ENCODE measurements around the gene CXCL14. TPM values are rescaled to one million over a fixed set of nuclear protein-coding genes. Genes with fewer than 3 reads are reported as not detected.

The CXCL14 gene
- polyA plus RNA-seq, 3 donors, result 0.07 to 0.12 TPM; not detected in 1

DNA sequence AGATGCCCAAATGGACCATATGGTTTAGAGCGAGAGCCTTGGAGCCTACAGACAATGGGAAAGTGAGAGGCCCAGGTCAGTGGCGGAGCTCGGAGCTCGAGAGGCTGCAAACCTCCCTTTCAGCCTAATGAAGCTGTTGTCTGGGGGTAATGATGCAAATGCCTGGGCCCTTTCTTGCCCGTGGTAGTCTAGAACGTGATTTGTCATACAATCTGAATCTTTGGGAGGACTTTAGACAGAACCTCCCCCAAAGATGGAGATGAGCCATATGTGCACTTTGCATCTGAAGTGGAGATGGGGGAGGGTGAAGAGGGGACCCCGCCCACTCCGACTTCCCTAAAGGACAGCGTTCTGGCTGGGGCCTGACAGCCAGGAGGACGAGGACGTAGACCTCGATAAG lies 32.7 kb downstream of the CXCL14 start:
- no peak overlapping the region for H3K9ac ChIP-seq (ENCODE audit: insufficient read depth, low read length, poor library complexity, severe bottlenecking)
- Mint-ChIP-seq H3K4me3 (peak overlapping the region in 1 of 2 donors; percentile 91), H3K4me1 (peaks cover 23% of the 10 kb centered on the region), H3K27me3 (ENCODE audit: low read depth in 3 of 3) (peaks cover 90 to 97% (median 93%) of the 10 kb centered on the region in 3 donors), H3K36me3 (peaks cover 0 to 10% of the 10 kb centered on the region in 2 donors), H3K9me3 (peaks cover 0 to 19% (median 9%) of the 10 kb centered on the region in 7 donors), H3K27ac (no peak overlapping the region)
- no peak for DNase-seq
- no peaks in the 10 kb centered on the region for H3K36me3 ChIP-seq (replicated peaks in 1 of 2; ENCODE audit: control insufficient read depth in 1 of 2, insufficient read depth in 2 of 2, low read length in 2 of 2)
- intact Hi-C loops (cut with micrococcal nuclease), result loop anchor here in 1 of 2 donors (10.0 kb wide), 1 partner anchor 181 kb away; no protein-coding TSS in a partner anchor
- H3K9me3 ChIP-seq (replicated peaks in 1 of 2; ENCODE audit: control insufficient read depth in 1 of 2, insufficient read depth in 1 of 2, low read length in 2 of 2), result peaks cover 0 to 28% of the 10 kb centered on the region in 2 donors
- peaks cover 13 to 19% of the 10 kb centered on the region in 2 donors for H3K4me1 ChIP-seq (ENCODE audit: control insufficient read depth in 1 of 2, insufficient read depth in 2 of 2, low read length in 2 of 2)
- TF ChIP-seq, protein P1, sequence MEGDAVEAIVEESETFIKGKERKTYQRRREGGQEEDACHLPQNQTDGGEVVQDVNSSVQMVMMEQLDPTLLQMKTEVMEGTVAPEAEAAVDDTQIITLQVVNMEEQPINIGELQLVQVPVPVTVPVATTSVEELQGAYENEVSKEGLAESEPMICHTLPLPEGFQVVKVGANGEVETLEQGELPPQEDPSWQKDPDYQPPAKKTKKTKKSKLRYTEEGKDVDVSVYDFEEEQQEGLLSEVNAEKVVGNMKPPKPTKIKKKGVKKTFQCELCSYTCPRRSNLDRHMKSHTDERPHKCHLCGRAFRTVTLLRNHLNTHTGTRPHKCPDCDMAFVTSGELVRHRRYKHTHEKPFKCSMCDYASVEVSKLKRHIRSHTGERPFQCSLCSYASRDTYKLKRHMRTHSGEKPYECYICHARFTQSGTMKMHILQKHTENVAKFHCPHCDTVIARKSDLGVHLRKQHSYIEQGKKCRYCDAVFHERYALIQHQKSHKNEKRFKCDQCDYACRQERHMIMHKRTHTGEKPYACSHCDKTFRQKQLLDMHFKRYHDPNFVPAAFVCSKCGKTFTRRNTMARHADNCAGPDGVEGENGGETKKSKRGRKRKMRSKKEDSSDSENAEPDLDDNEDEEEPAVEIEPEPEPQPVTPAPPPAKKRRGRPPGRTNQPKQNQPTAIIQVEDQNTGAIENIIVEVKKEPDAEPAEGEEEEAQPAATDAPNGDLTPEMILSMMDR (IDR thresholded peaks at IDR 0.05), result no peak
- no peak overlapping the region for H3K4me3 ChIP-seq (replicated peaks in 1 of 3; ENCODE audit: low read depth in 2 of 3, low read length in 3 of 3)
- peaks cover 76 to 97% of the 10 kb centered on the region in 2 donors for H3K27me3 ChIP-seq (ENCODE audit: control insufficient read depth in 2 of 2, insufficient read depth in 2 of 2, low read length in 2 of 2)
- 47% methylated on average over 3 of the region's 12 CpGs for WGBS (ENCODE audit: insufficient coverage)
- H2AFZ ChIP-seq (ENCODE audit: insufficient read depth, low read depth, low read length, poor library complexity, severe bottlenecking), result no peak overlapping the region
- no peak overlapping the region for H3K4me2 ChIP-seq (replicated peaks; ENCODE audit: extremely low read depth, low read length, poor library complexity, severe bottlenecking)
- H3K79me2 ChIP-seq (ENCODE audit: insufficient read depth, low read length), result no peaks in the 10 kb centered on the region
- no peaks in the 10 kb centered on the region for H4K20me1 ChIP-seq (ENCODE audit: insufficient read depth, low read length)
- H3K27ac ChIP-seq (ENCODE audit: low read depth in 1 of 2, low read length in 2 of 2), result no peak overlapping the region

DNA sequence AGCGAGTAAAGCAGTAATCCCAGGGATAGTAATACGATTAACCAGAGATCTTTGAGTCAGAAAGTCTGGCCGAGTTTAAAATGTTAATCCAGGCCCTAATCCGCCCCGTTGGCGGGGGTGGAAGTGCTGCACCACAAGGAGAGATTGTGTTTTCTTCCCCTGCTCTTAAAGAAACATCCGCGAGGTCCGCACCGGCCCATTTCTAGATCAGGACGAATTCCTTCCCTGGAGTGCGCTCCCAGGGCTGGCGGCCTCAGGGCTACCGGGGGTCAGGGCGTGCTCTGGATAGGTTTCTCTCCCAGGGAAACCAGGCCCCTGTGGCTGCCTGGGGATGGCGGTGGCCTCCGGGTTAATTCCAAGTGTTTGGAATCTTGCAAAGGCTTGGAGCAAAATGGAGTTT lies 33.7 kb downstream of the CXCL14 start:
- Histone ChIP-seq H3K4me3 (replicated peaks in 1 of 3; ENCODE audit: low read depth in 2 of 3, low read length in 3 of 3) (peak overlapping the region in 1 of 3 experiments; percentile 75), H3K27ac (ENCODE audit: low read depth in 1 of 2, low read length in 2 of 2) (no peak overlapping the region), H3K4me1 (ENCODE audit: control insufficient read depth in 1 of 2, insufficient read depth in 2 of 2, low read length in 2 of 2) (peaks cover 13 to 19% of the 10 kb centered on the region in 2 donors), H3K9ac (ENCODE audit: insufficient read depth, low read length, poor library complexity, severe bottlenecking) (no peak overlapping the region), H4K20me1 (ENCODE audit: insufficient read depth, low read length) (no peaks in the 10 kb centered on the region), H3K79me2 (ENCODE audit: insufficient read depth, low read length) (no peaks in the 10 kb centered on the region), H3K9me3 (replicated peaks in 1 of 2; ENCODE audit: control insufficient read depth in 1 of 2, insufficient read depth in 1 of 2, low read length in 2 of 2) (peaks cover 0 to 31% of the 10 kb centered on the region in 2 donors), H3K36me3 (replicated peaks in 1 of 2; ENCODE audit: control insufficient read depth in 1 of 2, insufficient read depth in 2 of 2, low read length in 2 of 2) (no peaks in the 10 kb centered on the region), H3K27me3 (ENCODE audit: control insufficient read depth in 2 of 2, insufficient read depth in 2 of 2, low read length in 2 of 2) (peaks cover 86 to 100% of the 10 kb centered on the region in 2 donors), H3K4me2 (replicated peaks; ENCODE audit: extremely low read depth, low read length, poor library complexity, severe bottlenecking) (peak overlapping the region; percentile 84), H2AFZ (ENCODE audit: insufficient read depth, low read depth, low read length, poor library complexity, severe bottlenecking) (peak overlapping the region; percentile 67)
- TF ChIP-seq, protein P1 (IDR thresholded peaks at IDR 0.05), result no peak
- Mint-ChIP-seq H3K27me3 (ENCODE audit: low read depth in 3 of 3) (peaks cover 94 to 99% (median 96%) of the 10 kb centered on the region in 3 donors), H3K36me3 (peaks cover 0 to 10% of the 10 kb centered on the region in 2 donors), H3K4me3 (peak overlapping the region; percentile 86 to 91), H3K4me1 (peaks cover 23% of the 10 kb centered on the region), H3K9me3 (peaks cover 0 to 23% (median 10%) of the 10 kb centered on the region in 7 donors), H3K27ac (no peak overlapping the region)
- DNase-seq, result no peak
- 35% methylated on average over 16 of the region's 17 CpGs for WGBS (ENCODE audit: insufficient coverage)
- intact Hi-C loops (cut with micrococcal nuclease), result loop anchor here in 1 of 2 donors (10.0 kb wide), 1 partner anchor 180 kb away; no protein-coding TSS in a partner anchor

All from CD14-positive monocyte (primary cell).